GM12891 (cell line): ENCODE data around the gene KATNIP.

Experiments
- PAX5 ChIP-seq: IDR thresholded peaks from 2 replicates; pipeline ENCODE4 v1.6.1; 2011; ENCODE audit warnings: low read length, moderate library complexity, mild to moderate bottlenecking; ENCODE audit not compliant: insufficient read depth, severe bottlenecking
- POLR2A ChIP-seq: IDR thresholded peaks from 2 replicates; pipeline ENCODE4 v1.6.1; 2011; ENCODE audit warnings: low read depth, low read length, control low read depth
- POLR2AphosphoS5 ChIP-seq: IDR thresholded peaks from 2 replicates; pipeline ENCODE4 v1.6.1; 2011; ENCODE audit warnings: low read depth, low read length, control low read depth
- POU2F2 ChIP-seq: IDR thresholded peaks from 2 replicates; pipeline ENCODE4 v1.6.1; 2011; ENCODE audit warnings: low read depth, mild to moderate bottlenecking, control low read depth, low read length, moderate library complexity
- TAF1 ChIP-seq: IDR thresholded peaks from 2 replicates; pipeline ENCODE4 v1.6.1; 2011; ENCODE audit warnings: low read depth, low read length, control low read depth

GRCh38 chr16:27564224-27564623 lies 14.3 kb downstream of the KATNIP start:
- no peak for TF ChIP-seq TAF1
- TF ChIP-seq POU2F2: no peak
- TF ChIP-seq POLR2A: no peak
- no peak for TF ChIP-seq POLR2AphosphoS5
- TF ChIP-seq PAX5: no peak
